LoVo (cell line): ENCODE results near the gene VAV2.

Experiments
- DNase-seq: peaks from one replicate; pipeline ENCODE4 v3.0.0-alpha.2; 2016; ENCODE audit warnings: low spot score

The VAV2 gene

GRCh38 chr9:133991964-133992779 lies at the start of gene VAV2:
Gene VAV2 (minus strand): TSS chr9:133992324. CDS start chr9:133992278, 46 bp downstream.
- peak; percentile 87 for DNase-seq

- no peak for DNase-seq
Observed at GRCh38 chr9:134041649-134041962, 49.5 kb upstream of the VAV2 start.

GRCh38 chr9:134040781-134041648 lies 48.9 kb upstream of the VAV2 start:
- no peak for DNase-seq

GRCh38 chr9:134040176-134040565 lies 48.0 kb upstream of the VAV2 start:
- DNase-seq: no peak

- no peak for DNase-seq
Observed at GRCh38 chr9:134039386-134040175, 47.5 kb upstream of the VAV2 start.

- DNase-seq: no peak
Observed at GRCh38 chr9:134037641-134038040, 45.5 kb upstream of the VAV2 start.

- no peak for DNase-seq
Observed at GRCh38 chr9:134036130-134036529, 44.0 kb upstream of the VAV2 start.

GRCh38 chr9:134035041-134036039 lies 43.2 kb upstream of the VAV2 start:
- DNase-seq: no peak

GRCh38 chr9:134034215-134035040 lies 42.3 kb upstream of the VAV2 start:
- no peak for DNase-seq

GRCh38 chr9:134033516-134034214 lies 41.5 kb upstream of the VAV2 start:
- DNase-seq: no peak

- no peak for DNase-seq
Observed at GRCh38 chr9:134032456-134033222, 40.5 kb upstream of the VAV2 start.

- no peak for DNase-seq
Observed at GRCh38 chr9:134031783-134032182, 39.7 kb upstream of the VAV2 start.

- no peak for DNase-seq
Observed at GRCh38 chr9:134030821-134031470, 38.8 kb upstream of the VAV2 start.

- DNase-seq: no peak
Observed at GRCh38 chr9:134029248-134030226, 37.4 kb upstream of the VAV2 start.

GRCh38 chr9:134028575-134029247 lies 36.6 kb upstream of the VAV2 start:
- DNase-seq: no peak

GRCh38 chr9:134028076-134028475 lies 36.0 kb upstream of the VAV2 start:
- no peak for DNase-seq

- no peak for DNase-seq
Observed at GRCh38 chr9:134027561-134027960, 35.4 kb upstream of the VAV2 start.
